GM10266 (cell line): ENCODE data around the gene SLC27A2.

Source experiments
- DNase-seq: peaks from one replicate; pipeline ENCODE4 v3.0.0; 2012; ENCODE audit errors: extremely low spot score
- CTCF ChIP-seq: IDR thresholded peaks from 2 replicates; pipeline ENCODE4 v1.5.1; 2012; ENCODE audit warnings: mild to moderate bottlenecking, low read depth; ENCODE audit not compliant: control insufficient read depth, insufficient read depth; ENCODE audit errors: missing control alignments

The SLC27A2 gene

GRCh38 chr15:50218691-50219090 lies 36.7 kb downstream of the SLC27A2 start:
- no peak for TF ChIP-seq CTCF
- no peak for DNase-seq

- no peak for TF ChIP-seq CTCF
- no peak for DNase-seq
These were observed 37.8 kb downstream of the SLC27A2 start for GRCh38 chr15:50219820-50220219.

DNA sequence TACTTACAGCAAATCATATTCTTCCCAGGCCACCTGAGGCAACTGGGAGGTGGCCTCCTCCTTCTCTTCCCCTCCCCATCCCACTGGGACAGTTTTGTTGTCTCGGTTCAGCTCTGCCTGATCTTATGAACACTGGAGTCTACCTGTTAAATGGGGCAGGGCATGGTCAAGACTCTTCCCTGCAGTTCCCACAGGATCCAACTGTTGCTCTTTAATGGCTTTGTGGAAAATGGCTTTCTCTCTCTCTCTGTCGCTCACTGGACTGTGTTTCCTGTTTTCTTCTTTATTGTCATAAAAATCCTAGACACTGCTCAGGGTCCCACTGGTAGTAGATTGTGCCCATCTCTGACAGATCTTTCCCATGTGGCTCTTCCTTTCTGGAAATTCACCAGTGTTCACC lies 40.2 kb downstream of the SLC27A2 start:
- TF ChIP-seq CTCF = no peak
- no peak for DNase-seq

DNA sequence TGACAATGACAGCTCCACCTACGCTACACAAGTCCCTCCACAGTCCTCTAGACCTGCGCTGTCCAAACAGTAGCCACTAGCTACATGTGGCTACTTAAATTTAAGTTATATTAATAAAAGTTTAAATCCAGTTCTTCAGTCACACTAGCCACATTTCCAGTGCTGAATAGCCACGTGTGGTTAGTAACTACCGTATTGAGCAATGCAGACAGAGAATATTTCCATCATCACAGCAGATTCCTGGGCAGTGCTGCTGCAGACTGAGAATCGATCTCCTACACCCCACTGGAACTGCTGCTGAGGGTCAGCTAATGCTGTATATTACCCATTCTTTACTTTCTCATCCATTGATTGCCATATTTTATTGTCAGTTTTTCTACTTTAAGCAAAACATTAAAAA lies 42.6 kb downstream of the SLC27A2 start:
- TF ChIP-seq CTCF = no peak
- no peak for DNase-seq

DNA sequence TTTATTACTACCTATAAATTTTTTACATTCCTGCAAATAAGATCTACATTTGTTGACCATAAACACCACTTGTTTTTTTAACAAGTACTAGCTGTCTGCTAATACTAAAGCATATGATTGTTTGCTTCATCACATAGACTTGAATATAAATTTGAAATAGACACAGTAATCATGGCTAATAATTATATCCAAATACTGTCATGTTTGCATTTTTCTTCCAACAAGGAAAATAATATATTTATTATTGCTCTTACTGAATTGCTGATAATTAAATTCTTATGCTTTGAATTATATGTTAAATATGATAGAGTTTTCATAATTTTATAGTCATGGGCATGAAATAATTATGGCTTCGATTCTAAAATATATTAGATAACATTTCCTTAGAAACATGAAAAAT lies 43.1 kb downstream of the SLC27A2 start:
- TF ChIP-seq CTCF = no peak
- no peak for DNase-seq

- TF ChIP-seq CTCF = no peak
- DNase-seq = no peak
These were observed 43.9 kb downstream of the SLC27A2 start for GRCh38 chr15:50225938-50226337.

- DNase-seq = no peak
- TF ChIP-seq CTCF = no peak
These were observed 45.1 kb downstream of the SLC27A2 start for GRCh38 chr15:50227076-50227475.
